ENCODE results near the gene TBC1D16. TPM values are rescaled to one million over a fixed set of nuclear protein-coding genes. Genes with fewer than 3 reads are reported as not detected.

TBC1D16 gene
- total and polyA plus RNA-seq, 2 experiments from 2014 or later: 13.0 to 30.3 TPM

- Histone ChIP-seq H3K9me3 (ENCODE audit: low read depth) (no peaks in the 10 kb centered on the region), H3K4me1 (ENCODE audit: low read depth) (peaks cover 29% of the 10 kb centered on the region), H3K36me3 (no peaks in the 10 kb centered on the region), H3K27ac (no peak overlapping the region), H3K27me3 (no peaks in the 10 kb centered on the region), H3K4me3 (peak overlapping the region; percentile 11)
- TF ChIP-seq CTCF (IDR thresholded peaks at IDR 0.05; ENCODE audit: low read depth, low read length): no peak
- peak in 1 of 2 donors; percentile 9 for DNase-seq (ENCODE audit: low read depth in 1 of 2, low spot score in 1 of 2)
Measured at GRCh38 chr17:79991924-79992648, 43.6 kb downstream of the TBC1D16 start.

GRCh38 chr17:79991140-79991923 lies 44.3 kb downstream of the TBC1D16 start:
- Histone ChIP-seq H3K27me3 (no peaks in the 10 kb centered on the region), H3K4me3 (peak overlapping the region; percentile 11), H3K4me1 (ENCODE audit: low read depth) (peaks cover 29% of the 10 kb centered on the region), H3K36me3 (no peaks in the 10 kb centered on the region), H3K9me3 (ENCODE audit: low read depth) (no peaks in the 10 kb centered on the region), H3K27ac (no peak overlapping the region)
- peak; percentile 37 for TF ChIP-seq CTCF (IDR thresholded peaks at IDR 0.05; ENCODE audit: low read depth, low read length)
- peak; percentile 81 to 86 for DNase-seq (ENCODE audit: low read depth in 1 of 2, low spot score in 1 of 2)

GRCh38 chr17:79990704-79991103 lies 45.0 kb downstream of the TBC1D16 start:
- Histone ChIP-seq H3K9me3 (ENCODE audit: low read depth) (no peaks in the 10 kb centered on the region), H3K27ac (no peak overlapping the region), H3K4me1 (ENCODE audit: low read depth) (peaks cover 33% of the 10 kb centered on the region), H3K27me3 (no peaks in the 10 kb centered on the region), H3K36me3 (no peaks in the 10 kb centered on the region), H3K4me3 (no peak overlapping the region)
- DNase-seq (ENCODE audit: low read depth in 1 of 2, low spot score in 1 of 2): no peak
- no peak for TF ChIP-seq CTCF (IDR thresholded peaks at IDR 0.05; ENCODE audit: low read depth, low read length)

- peaks cover 33% of the 10 kb centered on the region for H3K4me1 ChIP-seq (ENCODE audit: low read depth)
- DNase-seq (ENCODE audit: low read depth in 1 of 2, low spot score in 1 of 2): peak; percentile 22 to 48
Measured at GRCh38 chr17:79990051-79990592, 45.5 kb downstream of the TBC1D16 start.

More at GRCh38 chr17:79990051-79990592, 45.5 kb downstream of the TBC1D16 start:
- no peak overlapping the region for H3K4me3 ChIP-seq
- peak overlapping the region; percentile 41 for H3K27ac ChIP-seq
- H3K27me3 ChIP-seq: no peaks in the 10 kb centered on the region
- H3K36me3 ChIP-seq: no peaks in the 10 kb centered on the region
- no peaks in the 10 kb centered on the region for H3K9me3 ChIP-seq (ENCODE audit: low read depth)
- TF ChIP-seq CTCF (IDR thresholded peaks at IDR 0.05; ENCODE audit: low read depth, low read length): no peak

Data from cardiac muscle cell (in vitro differentiated cells and primary cell).